H1 (cell line): Measurements from ENCODE around the gene CAMKK2. TPM values are rescaled to one million over a fixed set of nuclear protein-coding genes. Genes with fewer than 3 reads are reported as not detected.

Source experiments
- CTCF ChIA-PET: fragments of 300-600 bp; sonication (Branson Sonifier 250); formaldehyde crosslinking; loops from one replicate; lab custom pipeline; 2021; ENCODE audit not compliant: partially characterized antibody; lab: Charles Lee
- POLR2A ChIA-PET: fragments of 300-600 bp; sonication (Branson Sonifier 250); formaldehyde crosslinking; loops from one replicate; lab custom pipeline; 2021; ENCODE audit warnings: inconsistent platforms; ENCODE audit not compliant: partially characterized antibody; lab: Charles Lee
- DNase-seq, 2 experiments: peaks; one replicate each; pipeline versions ENCODE4 v3.0.0 to v3.0.0-alpha.2; 2010 to 2022; ENCODE audit warnings: low spot score in 2 of 2, low read depth in 1 of 2, mixed read lengths in 1 of 2
- FAIRE-seq: peaks from 2 replicates; lab custom pipeline; 2011; peaks lifted over from hg19 to GRCh38; lab: Jason Lieb, UNC
- H2AFZ ChIP-seq: 2 replicates; pipeline ENCODE4 v1.8.1; 2012; ENCODE audit warnings: low read length, inconsistent platforms
- H2AK5ac ChIP-seq: 2 replicates; pipeline ENCODE4 v1.6.1; 2013; ENCODE audit warnings: low read depth, low read length
- H2BK120ac ChIP-seq: replicated peaks from 2 replicates; pipeline ENCODE3; 2013; ENCODE audit warnings: low read depth, low read length, inconsistent platforms
- H2BK12ac ChIP-seq: 2 replicates; pipeline ENCODE4 v1.6.1; 2013; ENCODE audit warnings: low read depth, low read length
- H2BK15ac ChIP-seq: 2 replicates; pipeline ENCODE4 v1.6.1; 2013; ENCODE audit warnings: low read length
- H2BK20ac ChIP-seq: 2 replicates; pipeline ENCODE4 v1.6.1; 2013; ENCODE audit warnings: low read length
- H2BK5ac ChIP-seq: 2 replicates; pipeline ENCODE4 v1.6.1; 2013; ENCODE audit warnings: low read depth, low read length
- H3K14ac ChIP-seq: 2 replicates; pipeline ENCODE4 v1.6.1; 2013; ENCODE audit warnings: inconsistent platforms; ENCODE audit not compliant: insufficient read length
- H3K18ac ChIP-seq: 2 replicates; pipeline ENCODE4 v1.6.1; 2013; ENCODE audit warnings: low read length; ENCODE audit errors: extremely low read depth
- H3K23ac ChIP-seq: 2 replicates; pipeline ENCODE4 v1.6.1; 2013; ENCODE audit warnings: inconsistent platforms; ENCODE audit not compliant: insufficient read length
- H3K23me2 ChIP-seq: 2 replicates; pipeline ENCODE4 v1.6.1; 2013; ENCODE audit warnings: low read depth, low read length
- H3K27ac ChIP-seq: 2 replicates; pipeline ENCODE4 v1.6.1; 2011; ENCODE audit warnings: low read depth, low read length, inconsistent platforms
- H3K27me3 ChIP-seq, 4 experiments: replicated peaks in 1 of 4; 1 replicate in 1 of 4; 2 replicates in 3 of 4; pipeline versions ENCODE4 v1.6.1 to v1.8.1; 2011 to 2013; ENCODE audit warnings: low read length in 3 of 4, mild to moderate bottlenecking in 3 of 4, inconsistent platforms in 2 of 4, mixed read lengths in 2 of 4, moderate library complexity in 1 of 4; ENCODE audit not compliant: control insufficient read depth in 3 of 4, insufficient read depth in 3 of 4; ENCODE audit errors: extremely low read depth in 1 of 4
- H3K36me3 ChIP-seq, 4 experiments: 2 replicates each; pipeline versions ENCODE4 v1.6.1 to v1.8.1; 2011 to 2013; ENCODE audit warnings: mild to moderate bottlenecking in 4 of 4, low read length in 3 of 4, moderate library complexity in 2 of 4, control low read depth in 1 of 4, inconsistent platforms in 1 of 4; ENCODE audit not compliant: insufficient read depth in 4 of 4, control insufficient read depth in 2 of 4
- H3K4ac ChIP-seq: replicated peaks from 2 replicates; pipeline ENCODE3; 2013; ENCODE audit warnings: low read length, low read depth, mixed read lengths, inconsistent platforms; ENCODE audit not compliant: insufficient read length
- H3K4me1 ChIP-seq, 4 experiments: replicated peaks in 1 of 4; 1 replicate in 1 of 4; 2 replicates in 3 of 4; pipeline versions ENCODE4 v1.6.1 to v1.8.1; 2011 to 2013; ENCODE audit warnings: low read length in 3 of 4, inconsistent platforms in 2 of 4, mixed read lengths in 1 of 4; ENCODE audit not compliant: insufficient read depth in 4 of 4, control insufficient read depth in 3 of 4
- H3K4me2 ChIP-seq, 2 experiments: 2 replicates each; pipeline versions ENCODE4 v1.6.1 to v1.8.1; 2011 to 2013; ENCODE audit warnings: low read depth in 2 of 2, low read length in 2 of 2, control low read depth in 1 of 2, inconsistent platforms in 1 of 2, mild to moderate bottlenecking in 1 of 2; ENCODE audit not compliant: insufficient read depth in 1 of 2
- H3K4me3 ChIP-seq, 4 experiments: fragments of 200-600, 300-600 bp in 1 of 4; sonication (generic), shearing (Covaris generic), sonication (Bioruptor Twin) in 1 of 4; 2 replicates each; pipeline versions ENCODE4 v1.5.1 to v1.8.1; 2011 to 2016; ENCODE audit warnings: low read length in 4 of 4, low read depth in 3 of 4, control low read depth in 2 of 4, inconsistent platforms in 2 of 4, mild to moderate bottlenecking in 2 of 4, mixed read lengths in 1 of 4, moderate library complexity in 1 of 4; ENCODE audit not compliant: insufficient read depth in 2 of 4; ENCODE audit errors: extremely low read depth in 1 of 4
- H3K56ac ChIP-seq: replicated peaks from 2 replicates; pipeline ENCODE3; 2013; ENCODE audit warnings: low read depth, mild to moderate bottlenecking, mixed read lengths, low read length, inconsistent platforms; ENCODE audit not compliant: insufficient read length
- H3K79me1 ChIP-seq: 2 replicates; pipeline ENCODE4 v1.6.1; 2013; ENCODE audit warnings: low read depth, low read length, control low read depth
- H3K79me2 ChIP-seq, 2 experiments: 2 replicates each; pipeline versions ENCODE4 v1.6.1 to v1.8.1; 2012 to 2013; ENCODE audit warnings: low read length in 2 of 2, mild to moderate bottlenecking in 2 of 2, inconsistent platforms in 1 of 2; ENCODE audit not compliant: insufficient read depth in 2 of 2, control insufficient read depth in 1 of 2
- H3K9ac ChIP-seq, 4 experiments: replicated peaks in 1 of 4; 1 replicate in 1 of 4; 2 replicates in 3 of 4; pipeline versions ENCODE4 v1.6.1 to v1.8.1; 2011 to 2013; ENCODE audit warnings: low read depth in 3 of 4, low read length in 3 of 4, control low read depth in 2 of 4, mild to moderate bottlenecking in 2 of 4, moderate library complexity in 2 of 4, inconsistent platforms in 1 of 4; ENCODE audit errors: extremely low read depth in 1 of 4
- H3K9me3 ChIP-seq, 2 experiments: 2 replicates each; pipeline versions ENCODE4 v1.6.1 to v1.8.1; 2012 to 2013; ENCODE audit warnings: mild to moderate bottlenecking in 2 of 2, moderate library complexity in 2 of 2, control low read depth in 1 of 2, inconsistent platforms in 1 of 2, low read depth in 1 of 2, low read length in 1 of 2, mixed read lengths in 1 of 2; ENCODE audit not compliant: insufficient read depth in 2 of 2
- H4K20me1 ChIP-seq, 2 experiments: replicated peaks in 1 of 2; 2 replicates each; pipeline versions ENCODE3 to v1.8.1; 2011 to 2013; ENCODE audit warnings: inconsistent platforms in 2 of 2, low read length in 2 of 2, mild to moderate bottlenecking in 1 of 2; ENCODE audit not compliant: insufficient read depth in 2 of 2, control insufficient read depth in 1 of 2
- H4K5ac ChIP-seq: 2 replicates; pipeline ENCODE4 v1.6.1; 2013; ENCODE audit warnings: low read length, low read depth, mixed read lengths, inconsistent platforms; ENCODE audit not compliant: insufficient read length
- H4K8ac ChIP-seq: 2 replicates; pipeline ENCODE4 v1.8.0; 2013; ENCODE audit warnings: mild to moderate bottlenecking, moderate library complexity, low read length, inconsistent platforms; ENCODE audit not compliant: insufficient read depth; ENCODE audit errors: extremely low read depth
- H4K91ac ChIP-seq: replicated peaks from 2 replicates; pipeline ENCODE3; 2013; ENCODE audit warnings: low read length, mixed read lengths, inconsistent platforms; ENCODE audit not compliant: insufficient read length
- E2F6 ChIP-seq: IDR thresholded peaks from 2 replicates; pipeline ENCODE4 v1.6.1; 2012; ENCODE audit warnings: inconsistent platforms
- GABPA ChIP-seq: IDR thresholded peaks from 2 replicates; pipeline ENCODE4 v1.6.1; 2011; ENCODE audit warnings: mild to moderate bottlenecking, low read length, moderate library complexity, borderline replicate concordance; ENCODE audit not compliant: insufficient read depth
- JUND ChIP-seq: IDR thresholded peaks from 2 replicates; pipeline ENCODE4 v1.6.1; 2011; ENCODE audit warnings: mild to moderate bottlenecking, improper control_type of control experiment, low read length
- WGBS, 2 experiments: shearing (Covaris generic) in 1 of 2; methylation state at CpG; one replicate each; pipeline versions ENCODE4 v1.1.6 to v1.1.7; 2013 to 2015; ENCODE audit warnings: low lambda C conversion rate in 2 of 2, mixed read lengths in 2 of 2, inconsistent platforms in 1 of 2, low coverage in 1 of 2, missing lambda C conversion rate in 1 of 2; ENCODE audit not compliant: insufficient replicate concordance in 2 of 2, insufficient coverage in 1 of 2, insufficient read length in 1 of 2; ENCODE audit errors: extremely low coverage in 1 of 2, missing lambda C conversion rate in 1 of 2; 5-methylcytosine and 5-hydroxymethylcytosine counted together
- polyA plus RNA-seq, 7 experiments: library from polyadenylated mRNA; depleted of rRNA in 3 of 7; stranded (reverse) in 5 of 7; unstranded in 2 of 7; fragments of >200 nt in 5 of 7; fragments of 200-250 nt in 2 of 7; gene quantifications; 1 replicate in 5 of 7; 2 replicates in 1 of 7; 4 replicates in 1 of 7; pipeline versions ENCODE4 v1.2.1 to v1.2.3, GENCODE V29; 2011 to 2013; ENCODE audit warnings: missing spikeins in 2 of 7, mixed read lengths in 2 of 7
- total RNA-seq: library from RNA; stranded (reverse); fragmentation: NEBNext Ultra II Directional; extraction: Animal tissue kit (Norgen Biotek cat#: 25700); gene quantifications from 2 replicates; pipeline ENCODE4 v1.2.1, GENCODE V29; 2021

CAMKK2 gene
- total and polyA plus RNA-seq, 2 of the 8 experiments (the other 6 are each of a cell fraction or from before 2014, with no cell fraction given), result 29.6 to 30.6 TPM

- Histone ChIP-seq H3K4me3 (no peak overlapping the region), H3K56ac (no peak overlapping the region), H2BK12ac (no peak overlapping the region), H3K79me2 (no peaks in the 10 kb centered on the region), H3K23me2 (no peaks in the 10 kb centered on the region), H3K14ac (no peak overlapping the region), H3K18ac (no peak overlapping the region), H4K91ac (peak overlapping the region; percentile 30), H2BK20ac (no peak overlapping the region), H3K4ac (no peak overlapping the region), H3K4me2 (no peak overlapping the region), H3K79me1 (no peaks in the 10 kb centered on the region), H3K4me1 (peaks cover 0 to 9% (median 1%) of the 10 kb centered on the region in 4 experiments; a peak in 3 of 7 replicates), H2AFZ (no peak overlapping the region), H3K27me3 (no peaks in the 10 kb centered on the region), H3K27ac (no peak overlapping the region), H4K20me1 (no peaks in the 10 kb centered on the region), H3K23ac (no peak overlapping the region), H2BK15ac (no peak overlapping the region), H2AK5ac (no peak overlapping the region), H2BK120ac (peak overlapping the region; percentile 59), H3K36me3 (no peaks in the 10 kb centered on the region; a peak in 1 of 8 replicates), H4K5ac (no peak overlapping the region), H3K9ac (no peak overlapping the region), H4K8ac (no peak overlapping the region), H2BK5ac (peak overlapping the region; percentile 72; the same call in 1 of the 2 replicates), H3K9me3 (no peaks in the 10 kb centered on the region)
- DNase-seq (no peak), FAIRE-seq (no peak)
- TF ChIP-seq GABPA, result no peak
- no peak for TF ChIP-seq JUND
- no peak for TF ChIP-seq E2F6
- CTCF ChIA-PET, result interaction anchor here (0.8 to 2.0 kb wide), 3 partner anchors 9 to 29 kb away, joined by 3 to 9 read pairs (median 5); no protein-coding TSS in a partner anchor
- POLR2A ChIA-PET, result interaction anchor here (1.6 kb wide), 1 partner anchor 10 kb away, joined by 6 read pairs; no protein-coding TSS in a partner anchor
- 95% methylated on average over 11 of the region's 11 CpGs; no CpG with 5 or more reads in 1 of the 2 experiments for WGBS, 2 experiments
Measured at GRCh38 chr12:121233628-121234020, 62.9 kb downstream of the CAMKK2 start.
